ENCODE measurements around the gene RBM17.

DNA sequence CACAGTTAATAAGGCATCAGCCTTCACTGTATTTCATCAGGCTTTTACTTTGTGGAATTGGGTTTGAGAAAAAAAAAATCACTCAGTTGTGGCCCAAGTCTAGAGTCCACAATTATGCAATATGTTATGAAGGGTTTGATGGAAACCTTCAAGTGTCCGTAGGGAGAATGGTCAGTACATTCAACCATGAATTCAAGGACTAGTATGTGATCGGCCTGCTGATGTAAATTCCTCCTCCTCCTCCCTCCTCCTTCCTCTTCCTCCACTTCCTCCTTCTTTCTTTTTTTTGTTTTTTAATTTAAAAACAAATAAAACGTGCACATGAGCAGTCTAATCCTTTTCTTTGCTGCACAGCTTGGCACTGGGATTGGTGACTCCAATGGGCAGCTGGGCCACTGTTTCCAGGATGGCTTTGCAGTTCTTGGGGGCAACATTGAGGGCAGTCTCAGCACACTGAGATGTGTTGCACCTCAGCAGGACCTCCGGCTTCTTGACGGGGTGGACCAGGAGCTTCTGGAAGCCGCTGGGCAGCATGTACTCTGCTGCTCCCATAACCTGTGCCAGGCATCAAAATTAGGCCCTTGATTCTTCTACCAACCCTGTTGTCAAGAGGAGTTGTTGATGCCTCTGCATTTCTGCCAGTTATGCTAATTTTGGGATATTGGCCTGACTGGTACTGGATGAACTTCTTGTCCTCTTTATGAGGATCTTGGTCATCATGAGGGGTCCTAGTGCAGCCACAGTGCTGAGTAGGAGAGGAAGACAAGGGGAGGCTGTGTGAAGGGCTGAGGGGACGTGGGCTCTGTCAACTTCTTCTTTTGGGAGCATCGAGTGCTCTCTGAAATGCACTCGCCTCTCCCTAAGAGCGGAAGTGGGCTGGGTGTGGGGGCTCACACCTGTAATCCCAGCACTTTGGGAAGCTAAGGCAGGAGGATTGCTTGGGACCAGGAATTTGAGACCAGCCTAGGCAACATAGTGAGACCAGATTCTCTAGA, 17.4 kb upstream of the RBM17 start:
- TF ChIP-seq, protein P1, sequence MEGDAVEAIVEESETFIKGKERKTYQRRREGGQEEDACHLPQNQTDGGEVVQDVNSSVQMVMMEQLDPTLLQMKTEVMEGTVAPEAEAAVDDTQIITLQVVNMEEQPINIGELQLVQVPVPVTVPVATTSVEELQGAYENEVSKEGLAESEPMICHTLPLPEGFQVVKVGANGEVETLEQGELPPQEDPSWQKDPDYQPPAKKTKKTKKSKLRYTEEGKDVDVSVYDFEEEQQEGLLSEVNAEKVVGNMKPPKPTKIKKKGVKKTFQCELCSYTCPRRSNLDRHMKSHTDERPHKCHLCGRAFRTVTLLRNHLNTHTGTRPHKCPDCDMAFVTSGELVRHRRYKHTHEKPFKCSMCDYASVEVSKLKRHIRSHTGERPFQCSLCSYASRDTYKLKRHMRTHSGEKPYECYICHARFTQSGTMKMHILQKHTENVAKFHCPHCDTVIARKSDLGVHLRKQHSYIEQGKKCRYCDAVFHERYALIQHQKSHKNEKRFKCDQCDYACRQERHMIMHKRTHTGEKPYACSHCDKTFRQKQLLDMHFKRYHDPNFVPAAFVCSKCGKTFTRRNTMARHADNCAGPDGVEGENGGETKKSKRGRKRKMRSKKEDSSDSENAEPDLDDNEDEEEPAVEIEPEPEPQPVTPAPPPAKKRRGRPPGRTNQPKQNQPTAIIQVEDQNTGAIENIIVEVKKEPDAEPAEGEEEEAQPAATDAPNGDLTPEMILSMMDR (conservative IDR thresholded peaks at IDR 0.05; ENCODE audit: low read depth, low read length): no peak
- no peak for TF ChIP-seq EZH2 (IDR thresholded peaks at IDR 0.05; ENCODE audit: low read length, unreplicated experiment)

Data from PC-3 (cell line).